Karpas-422 (cell line): ENCODE data around the gene UNCX. TPM values are rescaled to one million over a fixed set of nuclear protein-coding genes. Genes with fewer than 3 reads are reported as not detected.
"Not testable (repeated sequence)": the region's sequence is repeated elsewhere in the genome, so short reads cannot be mapped to it uniquely, and the experiment has no call there.

ENCODE experiments used
- DNase-seq: peaks from one replicate; pipeline ENCODE4 v3.0.0-alpha.2; 2015
- H2AFZ ChIP-seq: fragments of 200-600 bp; sonication (generic); 2 replicates; pipeline ENCODE4 v1.6.1; 2014; ENCODE audit warnings: antibody characterized with exemption, low read length, mixed read lengths
- H3K27ac ChIP-seq: fragments of 200-600 bp; sonication (generic); 2 replicates; pipeline ENCODE4 v1.5.1; 2014; ENCODE audit warnings: mild to moderate bottlenecking, low read length, moderate library complexity
- H3K27me3 ChIP-seq: fragments of 200-600 bp; sonication (generic); 2 replicates; pipeline ENCODE4 v1.6.1; 2014; ENCODE audit warnings: low read length, mixed read lengths
- H3K36me3 ChIP-seq: fragments of 200-600 bp; sonication (generic); 2 replicates; pipeline ENCODE4 v1.6.1; 2014; ENCODE audit warnings: low read length, mixed read lengths; ENCODE audit not compliant: insufficient read depth
- H3K4me1 ChIP-seq: fragments of 200-600 bp; sonication (generic); 2 replicates; pipeline ENCODE4 v1.6.1; 2014; ENCODE audit warnings: mild to moderate bottlenecking, low read length, mixed read lengths
- H3K4me2 ChIP-seq: fragments of 200-600 bp; sonication (generic); 2 replicates; pipeline ENCODE4 v1.6.1; 2014; ENCODE audit warnings: low read length, low read depth, mild to moderate bottlenecking; ENCODE audit not compliant: poor library complexity, severe bottlenecking
- H3K4me3 ChIP-seq: fragments of 200-600 bp; sonication (generic); 2 replicates; pipeline ENCODE4 v1.5.1; 2014; ENCODE audit warnings: mild to moderate bottlenecking, antibody characterized with exemption, low read length, mixed read lengths
- H3K79me2 ChIP-seq: fragments of 200-600 bp; sonication (generic); 2 replicates; pipeline ENCODE4 v1.6.1; 2014; ENCODE audit warnings: mild to moderate bottlenecking, low read length, mixed read lengths
- H3K9ac ChIP-seq: fragments of 200-600 bp; sonication (generic); 2 replicates; pipeline ENCODE4 v1.6.0; 2014; ENCODE audit warnings: low read length
- H3K9me2 ChIP-seq: fragments of 200-600 bp; sonication (generic), shearing (Covaris generic); replicated peaks from 2 replicates; pipeline ENCODE4 v1.6.0; 2014; ENCODE audit warnings: mild to moderate bottlenecking, low read length, moderate library complexity; ENCODE audit not compliant: insufficient read depth
- H3K9me3 ChIP-seq: fragments of 300-700, 200-600 bp; sonication (generic); 2 replicates; pipeline ENCODE4 v1.6.1; 2014; ENCODE audit warnings: low read length, mixed read lengths
- H4K20me1 ChIP-seq: fragments of 200-600 bp; sonication (generic); 2 replicates; pipeline ENCODE4 v1.6.1; 2014; ENCODE audit warnings: mild to moderate bottlenecking, antibody characterized with exemption, low read length, low read depth; ENCODE audit not compliant: insufficient read depth
- total RNA-seq: library from RNA; depleted of rRNA; stranded (reverse); fragments of >200 nt; shearing (Covaris generic); gene quantifications from 2 replicates; pipeline ENCODE4 v1.2.3, GENCODE V29; 2014; ENCODE audit warnings: low replicate concordance; rRNA removed

The UNCX gene
- total RNA-seq: not detected in 2 replicates

- 0 out of 2 replicates have a peak, but pooled peaks cover 2% of the 10 kb centered on the region for H3K4me1 ChIP-seq
- no peak within 1 kb of the TSS for H3K4me3 ChIP-seq
- H3K36me3 ChIP-seq: no peaks in the 10 kb centered on the region
- H3K9me3 ChIP-seq: no peaks in the 10 kb centered on the region
- no peak within 1 kb of the TSS for H2AFZ ChIP-seq
- DNase-seq: no peak
- H3K4me2 ChIP-seq: no peak within 1 kb of the TSS
- no peaks in the 10 kb centered on the region for H3K27me3 ChIP-seq
- no peaks in the 10 kb centered on the region for H3K79me2 ChIP-seq
- no peaks in the 10 kb centered on the region for H4K20me1 ChIP-seq
- H3K9ac ChIP-seq: no peak within 1 kb of the TSS
- H3K9me2 ChIP-seq: no peaks in the 10 kb centered on the region
- no peak within 1 kb of the TSS for H3K27ac ChIP-seq
Measured at GRCh38 chr7:1232623-1233332, at the start of gene UNCX. UNCX (plus strand) TSS chr7:1232872; CDS start chr7:1233018, 146 bp downstream.

GRCh38 chr7:1187127-1187526 lies 45.5 kb upstream of the UNCX start:
- Histone ChIP-seq H3K9ac (no peak overlapping the region), H3K9me2 (no peaks in the 10 kb centered on the region), H2AFZ (no peak overlapping the region), H3K27ac (no peak overlapping the region), H3K4me2 (no peak overlapping the region), H3K27me3 (no peaks in the 10 kb centered on the region), H4K20me1 (no peaks in the 10 kb centered on the region), H3K36me3 (no peaks in the 10 kb centered on the region), H3K79me2 (no peaks in the 10 kb centered on the region), H3K4me3 (no peak overlapping the region), H3K9me3 (no peaks in the 10 kb centered on the region), H3K4me1 (no peaks in the 10 kb centered on the region)
- DNase-seq: no peak

- DNase-seq: no peak
- Histone ChIP-seq H3K9ac (no peak overlapping the region), H4K20me1 (no peaks in the 10 kb centered on the region), H3K9me2 (no peaks in the 10 kb centered on the region), H3K4me1 (no peaks in the 10 kb centered on the region), H3K9me3 (no peaks in the 10 kb centered on the region), H3K27me3 (no peaks in the 10 kb centered on the region), H3K27ac (no peak overlapping the region), H2AFZ (no peak overlapping the region), H3K36me3 (no peaks in the 10 kb centered on the region), H3K4me2 (no peak overlapping the region), H3K4me3 (no peak overlapping the region), H3K79me2 (no peaks in the 10 kb centered on the region)
Measured at GRCh38 chr7:1188720-1189294, 43.9 kb upstream of the UNCX start.

GRCh38 chr7:1189986-1190772 lies 42.5 kb upstream of the UNCX start:
- Histone ChIP-seq H3K4me1 (no peaks in the 10 kb centered on the region), H2AFZ (no peak overlapping the region), H3K27me3 (no peaks in the 10 kb centered on the region), H4K20me1 (no peaks in the 10 kb centered on the region), H3K9me3 (no peaks in the 10 kb centered on the region), H3K79me2 (no peaks in the 10 kb centered on the region), H3K4me2 (no peak overlapping the region), H3K9me2 (no peaks in the 10 kb centered on the region), H3K4me3 (no peak overlapping the region), H3K27ac (no peak overlapping the region), H3K9ac (no peak overlapping the region), H3K36me3 (no peaks in the 10 kb centered on the region)
- DNase-seq: no peak

GRCh38 chr7:1192171-1192676 lies 40.4 kb upstream of the UNCX start:
- Histone ChIP-seq H2AFZ (no peak overlapping the region), H4K20me1 (no peaks in the 10 kb centered on the region), H3K4me1 (no peaks in the 10 kb centered on the region), H3K36me3 (no peaks in the 10 kb centered on the region), H3K27me3 (no peaks in the 10 kb centered on the region), H3K4me2 (no peak overlapping the region), H3K9me3 (no peaks in the 10 kb centered on the region), H3K27ac (no peak overlapping the region), H3K9ac (no peak overlapping the region), H3K4me3 (no peak overlapping the region), H3K79me2 (no peaks in the 10 kb centered on the region), H3K9me2 (no peaks in the 10 kb centered on the region)
- DNase-seq: no peak

- Histone ChIP-seq H3K4me1 (no peaks in the 10 kb centered on the region), H3K36me3 (no peaks in the 10 kb centered on the region), H3K4me3 (no peak overlapping the region), H4K20me1 (no peaks in the 10 kb centered on the region), H3K9me3 (no peaks in the 10 kb centered on the region), H2AFZ (no peak overlapping the region), H3K9me2 (no peaks in the 10 kb centered on the region), H3K27ac (no peak overlapping the region), H3K27me3 (no peaks in the 10 kb centered on the region), H3K79me2 (no peaks in the 10 kb centered on the region), H3K4me2 (no peak overlapping the region), H3K9ac (no peak overlapping the region)
- DNase-seq: peak; percentile 79
Measured at GRCh38 chr7:1193593-1194424, 38.9 kb upstream of the UNCX start.

GRCh38 chr7:1196441-1196840 lies 36.2 kb upstream of the UNCX start:
- H4K20me1 ChIP-seq, H3K79me2 ChIP-seq, H3K9me3 ChIP-seq, H3K27ac ChIP-seq, H3K4me1 ChIP-seq, H3K4me2 ChIP-seq, H2AFZ ChIP-seq, H3K36me3 ChIP-seq, H3K9ac ChIP-seq, H3K9me2 ChIP-seq, H3K27me3 ChIP-seq, DNase-seq, H3K4me3 ChIP-seq: not testable (repeated sequence)
